CD4-positive, alpha-beta T cell treated with Interleukin-4 for 4 hours (primary cell): ENCODE data around the gene SEC24D.

Experiments used
- DNase-seq: peaks from one replicate; pipeline ENCODE4 v3.0.0-alpha.2; 2020

The SEC24D gene

DNA sequence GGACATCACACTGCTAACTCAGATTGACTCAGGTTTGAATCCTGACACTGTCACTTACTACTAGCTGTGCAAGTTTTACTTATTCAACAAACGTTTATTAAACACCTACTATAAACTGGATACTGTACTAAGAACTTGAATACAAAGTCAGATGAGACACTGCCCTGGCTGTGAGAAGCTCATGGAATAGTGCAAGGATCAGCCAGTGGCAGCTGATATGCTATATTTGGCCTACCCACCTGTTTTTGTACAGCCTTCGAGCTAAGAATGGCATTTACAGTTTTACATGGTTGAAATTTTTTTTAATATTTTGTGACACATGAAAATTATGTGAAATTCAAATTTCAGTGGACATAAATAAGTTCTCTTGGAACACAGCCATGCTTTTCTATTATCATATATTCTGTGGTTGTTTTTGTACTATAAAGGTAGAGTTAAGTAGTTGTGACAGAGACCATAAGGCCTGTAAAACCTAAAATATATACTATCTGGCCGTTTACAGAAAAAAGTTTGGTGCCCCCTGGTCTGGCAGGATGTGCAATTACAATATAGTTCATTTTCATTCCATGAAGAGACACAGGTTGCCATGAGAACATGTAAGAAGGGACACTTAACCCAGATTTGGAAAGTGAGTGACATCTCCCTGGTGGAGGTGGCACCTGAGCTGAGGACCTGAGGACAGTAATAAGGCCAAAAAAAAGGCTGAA, 3.4 kb upstream of the SEC24D start:
- DNase-seq: no peak

DNA sequence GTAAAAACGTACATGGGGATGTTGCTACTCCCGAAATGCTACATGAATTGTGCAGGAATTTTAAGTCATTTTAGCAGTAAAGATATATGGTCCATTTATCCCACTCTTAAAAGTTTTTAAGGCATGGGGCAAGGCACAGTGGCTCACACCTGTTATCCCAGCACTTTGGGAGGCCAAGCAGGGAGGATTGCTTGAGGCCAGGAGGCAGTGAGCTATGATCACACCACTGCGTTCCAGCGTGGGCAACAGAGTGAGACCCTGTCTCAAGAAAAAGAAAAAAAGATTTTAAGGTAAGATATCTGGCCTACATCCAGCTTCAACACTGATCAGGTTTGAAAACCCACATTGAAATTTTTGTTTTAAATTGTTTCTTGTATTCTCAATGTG, 1.2 kb upstream of the SEC24D start:
- no peak for DNase-seq

DNA sequence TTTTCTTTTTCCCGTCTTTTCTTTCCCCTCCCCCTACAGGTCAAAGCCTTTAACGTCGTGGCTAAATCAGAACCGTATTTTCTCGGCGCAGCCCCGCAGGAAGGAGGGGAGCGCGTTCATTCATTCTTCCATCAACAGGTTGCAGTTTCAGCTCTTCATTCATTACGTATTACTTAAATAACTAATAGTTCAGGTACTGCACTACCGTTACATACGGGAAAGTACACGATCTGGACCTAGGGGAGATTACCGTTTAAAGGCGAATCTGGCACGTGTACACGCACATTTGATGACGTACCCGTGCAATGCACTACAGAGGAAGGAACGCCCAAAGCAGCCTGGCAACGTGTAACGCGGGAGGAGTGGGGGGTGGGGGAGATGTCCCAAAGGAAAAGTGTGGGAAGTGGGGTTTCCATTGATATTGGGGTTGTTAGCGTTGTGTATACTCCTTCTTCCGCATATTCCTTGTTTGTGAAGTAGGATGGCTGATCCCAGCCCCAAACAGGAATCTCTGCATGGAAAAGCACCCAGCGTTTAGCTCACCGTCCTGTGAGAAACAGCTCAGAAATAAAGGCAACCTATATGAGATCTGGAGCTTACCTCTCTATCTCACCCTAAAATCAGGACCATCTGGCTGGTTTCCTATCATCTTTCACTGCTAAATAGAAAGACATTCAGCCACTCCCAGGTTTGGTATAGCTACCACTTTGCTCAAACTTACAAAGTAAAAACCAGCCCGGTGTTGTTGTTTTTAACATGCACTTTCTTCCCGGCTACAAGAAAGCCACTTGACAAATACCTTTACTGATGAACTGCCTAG, 585 bp upstream of the SEC24D start:
- DNase-seq: peak; percentile 58

DNA sequence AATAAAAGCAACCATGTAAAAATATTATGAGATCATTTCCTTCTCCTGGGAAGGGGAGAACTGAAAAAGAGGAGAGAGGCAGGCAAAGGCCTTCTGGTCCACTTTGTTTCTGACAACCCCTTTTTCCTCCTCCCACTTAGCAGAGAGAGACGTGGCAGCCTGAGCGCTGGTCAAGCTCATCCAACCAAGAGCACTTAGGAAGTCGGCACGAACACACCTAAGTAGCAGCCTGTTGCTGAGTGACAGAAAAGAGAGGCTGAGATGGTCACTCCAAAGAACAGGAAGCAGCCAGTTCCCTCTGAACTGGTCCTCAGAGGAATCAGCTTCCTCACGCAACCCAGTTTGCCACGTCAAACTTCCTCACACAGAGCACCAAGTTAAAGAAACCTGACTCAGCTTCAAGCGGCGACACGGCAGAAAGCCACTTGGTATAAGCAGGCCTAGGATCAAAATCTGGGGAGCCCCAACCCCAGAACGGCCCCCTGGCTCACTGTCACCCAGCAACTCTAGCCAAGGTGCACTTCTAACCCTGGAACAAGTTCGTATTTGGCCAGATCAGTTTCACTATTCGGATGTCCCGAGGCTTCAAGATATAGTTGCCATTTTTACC, 861 bp downstream of the SEC24D start:
- DNase-seq: peak; percentile 56

DNA sequence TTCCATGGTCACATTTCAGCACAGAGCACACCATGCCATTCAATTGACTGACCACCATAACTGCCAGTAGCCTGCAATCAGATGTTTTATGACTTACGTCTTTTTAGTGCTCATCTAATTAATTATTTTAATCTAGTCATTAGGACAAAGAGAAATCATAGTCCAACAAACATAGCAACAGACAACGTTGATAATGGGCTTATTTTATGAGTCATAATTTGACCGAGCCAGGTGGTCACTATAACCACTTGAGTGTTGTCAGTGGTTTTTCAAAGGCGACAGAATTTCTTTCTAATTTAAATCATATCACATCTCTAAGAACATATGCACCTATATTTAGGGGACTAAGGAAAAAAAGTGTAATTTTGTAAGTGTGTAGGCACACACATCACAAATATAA, 1.9 kb downstream of the SEC24D start:
- no peak for DNase-seq

DNA sequence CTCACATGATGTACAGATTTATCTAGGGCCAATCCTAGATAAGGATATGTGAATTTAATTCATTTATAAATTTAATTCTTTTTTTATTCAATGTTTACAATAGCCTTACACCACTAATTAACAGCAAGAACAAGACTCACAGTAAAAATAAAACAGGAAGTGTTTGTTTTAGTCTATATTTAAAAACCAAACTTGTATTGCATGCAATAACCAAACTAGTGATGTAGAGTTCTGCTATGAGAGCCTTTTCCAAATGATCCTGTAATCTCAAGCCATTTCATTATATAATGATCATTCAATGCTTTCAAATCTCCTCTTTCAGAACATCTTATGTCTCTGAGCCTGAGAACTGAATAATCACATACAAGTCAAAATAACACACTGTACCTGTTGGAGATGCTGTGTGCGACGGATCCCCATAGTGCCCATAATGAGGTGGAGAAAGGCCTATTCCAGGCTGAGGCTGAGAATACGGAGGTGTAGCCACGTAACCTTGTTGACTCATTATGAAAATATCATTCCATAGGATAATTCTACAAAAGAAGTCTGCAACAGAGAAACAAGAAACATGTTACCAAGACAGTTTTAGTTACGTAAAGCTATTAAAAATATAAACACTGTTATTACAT, 2.6 kb downstream of the SEC24D start:
- no peak for DNase-seq

DNA sequence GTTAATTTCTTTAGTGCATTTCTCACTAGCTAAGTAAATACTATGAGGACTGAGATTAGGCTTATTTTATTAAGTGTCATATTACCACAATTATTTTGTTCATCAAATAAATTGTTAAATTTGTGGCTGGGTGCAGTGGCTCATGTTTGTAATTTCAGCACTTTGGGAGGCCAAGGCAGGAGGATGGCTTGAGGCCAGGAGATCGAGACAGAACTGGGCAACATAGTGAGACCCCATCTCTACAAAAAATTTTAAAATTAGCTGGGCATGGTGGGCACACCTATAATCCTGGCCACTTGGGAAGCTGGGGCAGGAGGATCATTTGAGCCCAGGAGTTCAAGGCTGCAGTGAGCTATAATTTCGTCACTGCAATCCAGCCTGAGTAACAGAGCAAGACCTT, 6.8 kb downstream of the SEC24D start:
- DNase-seq: no peak

DNA sequence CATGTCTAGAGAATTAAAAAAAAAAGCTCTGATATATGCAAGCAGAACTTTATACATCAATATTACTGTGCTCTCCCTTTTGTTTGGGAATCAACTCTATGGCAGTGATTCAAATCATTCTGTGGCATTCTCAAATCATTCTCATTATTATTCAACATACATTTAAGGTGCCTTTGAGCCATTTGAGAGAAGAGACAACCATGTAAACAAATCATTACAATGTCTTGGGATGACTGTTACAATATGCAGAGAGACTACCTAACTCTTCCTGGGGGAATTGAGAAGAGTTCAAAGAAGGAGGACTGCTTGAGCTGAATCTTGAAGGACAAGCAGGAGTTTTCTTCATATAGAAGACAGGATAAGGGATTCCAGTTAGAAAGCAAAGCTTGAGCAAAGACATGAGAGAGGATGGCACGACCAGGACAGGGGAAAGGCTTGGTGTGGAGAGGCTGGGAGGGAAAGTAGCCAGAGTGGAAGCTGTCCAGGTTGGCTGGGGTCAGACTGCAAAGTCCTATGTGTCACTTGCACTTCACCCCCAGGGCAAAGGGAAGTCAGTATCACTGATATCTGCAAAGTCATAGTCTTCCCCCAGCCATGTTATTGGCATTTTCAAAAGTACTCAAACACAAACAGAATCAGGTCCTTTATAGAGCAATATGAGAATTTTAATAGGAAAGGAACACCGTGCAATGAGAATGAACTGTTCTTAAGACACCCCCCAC, 9.0 kb downstream of the SEC24D start:
- no peak for DNase-seq

DNA sequence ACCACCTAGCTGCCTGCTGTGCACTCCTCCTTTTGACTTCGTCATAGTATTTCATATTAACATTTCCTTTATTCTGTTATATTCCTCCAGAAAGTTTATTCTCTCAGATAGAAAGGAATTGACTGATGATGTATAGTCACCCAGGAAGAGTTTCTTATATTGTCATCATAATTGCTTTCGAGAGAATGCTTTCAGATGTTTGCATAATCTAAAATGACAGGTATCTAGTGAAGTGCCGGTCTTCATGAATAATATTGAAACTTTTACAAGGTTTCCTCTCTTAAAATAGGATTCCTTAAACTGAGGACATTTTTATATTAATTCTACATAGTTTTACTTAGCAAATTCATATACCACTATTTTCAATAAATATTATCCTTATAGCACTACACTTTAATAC, 10.1 kb downstream of the SEC24D start:
- DNase-seq: no peak

DNA sequence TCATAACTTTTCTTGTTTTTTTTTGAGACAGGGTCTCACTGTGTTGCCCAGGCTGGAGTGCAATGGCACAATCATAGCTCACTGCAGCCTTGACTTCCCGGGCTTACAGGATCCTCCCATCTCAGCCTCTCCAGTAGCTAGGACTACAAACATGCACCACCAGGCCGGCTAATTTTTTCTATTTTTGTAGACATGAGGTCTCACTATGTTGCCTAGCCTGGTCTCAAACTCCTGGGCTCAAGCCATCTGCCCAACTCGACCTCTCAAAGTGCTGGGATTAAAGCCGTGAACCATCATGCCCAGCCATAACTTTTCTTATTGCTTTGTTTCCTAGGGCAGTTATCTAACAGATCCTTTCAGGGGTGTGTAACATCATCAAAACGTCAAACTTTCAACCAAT, 11.8 kb downstream of the SEC24D start:
- no peak for DNase-seq

DNA sequence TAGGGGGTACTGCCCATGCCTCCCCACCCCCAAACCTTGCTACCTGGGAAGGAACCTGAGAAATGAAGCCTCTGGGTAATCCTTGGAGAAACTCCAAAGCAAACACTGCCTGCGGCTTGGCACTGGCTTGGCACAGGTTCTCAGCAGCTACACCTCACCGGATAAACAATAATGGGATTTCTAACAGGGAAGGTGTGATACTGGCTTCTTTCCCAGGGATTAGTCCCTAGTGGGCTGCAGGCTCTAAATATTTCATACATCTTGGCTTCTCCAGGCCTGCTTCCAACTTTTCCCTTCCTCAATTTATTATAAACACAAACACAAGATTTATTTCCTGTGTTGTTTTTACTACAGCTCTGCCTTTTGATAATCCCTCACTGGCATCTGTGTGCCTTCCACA, 12.5 kb downstream of the SEC24D start:
- no peak for DNase-seq

DNA sequence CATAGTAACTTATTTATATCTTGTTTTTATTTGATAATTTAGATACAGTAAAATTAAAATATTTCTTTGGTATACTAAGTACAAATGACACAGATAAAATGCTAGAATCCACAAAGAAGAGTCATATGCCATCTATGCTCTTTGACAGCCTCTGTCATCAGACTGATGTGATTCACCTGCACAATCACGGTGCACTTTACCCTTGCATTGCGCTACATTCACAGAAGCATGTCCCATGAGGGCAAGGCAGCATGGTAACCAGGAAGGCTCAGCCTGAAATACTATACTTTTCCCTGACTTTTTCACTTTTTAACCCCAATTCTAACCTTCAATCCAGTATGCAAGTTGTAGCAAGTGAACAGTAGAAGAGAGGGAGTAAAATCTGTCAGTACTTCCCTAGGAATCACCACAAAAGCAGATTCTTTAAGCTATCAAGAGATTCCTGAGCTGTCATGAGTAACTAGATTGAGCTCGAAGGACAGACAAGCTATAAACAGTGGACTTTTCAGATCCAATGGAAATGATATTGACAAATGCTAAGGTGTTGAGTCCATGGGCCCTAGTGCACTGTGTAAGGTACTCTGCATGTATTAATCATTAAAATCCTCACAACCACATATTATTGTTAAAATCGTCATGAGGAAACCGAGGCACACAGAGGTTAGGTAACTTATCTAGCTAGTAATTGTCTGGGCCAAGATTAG, 14.2 kb downstream of the SEC24D start:
- DNase-seq: no peak

DNA sequence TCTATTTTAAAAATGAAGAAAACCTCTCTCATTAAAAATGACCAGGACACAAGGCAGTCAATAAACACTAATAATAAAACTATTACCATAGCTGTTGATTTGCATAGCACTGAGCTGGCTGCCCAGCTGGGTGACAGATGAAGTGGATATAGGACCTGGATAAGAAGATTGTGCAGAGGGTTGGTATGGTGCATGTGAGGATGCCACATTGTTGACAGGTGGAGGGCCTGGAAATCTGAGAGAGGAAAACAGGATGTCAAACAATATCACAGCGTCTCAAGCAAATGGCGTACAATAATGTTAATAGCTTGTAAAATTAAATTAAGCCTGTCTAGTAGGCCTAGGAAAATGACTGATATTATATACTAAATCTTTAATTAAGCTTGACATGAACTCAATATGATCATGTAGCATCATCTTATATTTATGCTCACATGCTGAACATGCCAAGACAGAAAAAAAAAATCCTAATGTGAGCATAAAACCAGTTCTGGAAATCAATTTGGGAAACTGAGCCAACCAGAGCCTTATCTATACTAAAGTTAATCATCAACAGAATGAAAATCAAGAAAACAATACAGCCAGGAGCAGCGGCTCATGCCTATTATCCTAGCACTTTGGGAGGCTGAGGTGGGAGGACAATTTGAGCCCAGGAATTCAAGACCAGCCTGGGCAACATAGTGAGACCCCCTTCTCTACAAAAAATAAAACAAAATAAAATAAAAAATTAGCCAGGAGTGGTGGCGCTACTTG, 18.6 kb downstream of the SEC24D start:
- DNase-seq: no peak

DNA sequence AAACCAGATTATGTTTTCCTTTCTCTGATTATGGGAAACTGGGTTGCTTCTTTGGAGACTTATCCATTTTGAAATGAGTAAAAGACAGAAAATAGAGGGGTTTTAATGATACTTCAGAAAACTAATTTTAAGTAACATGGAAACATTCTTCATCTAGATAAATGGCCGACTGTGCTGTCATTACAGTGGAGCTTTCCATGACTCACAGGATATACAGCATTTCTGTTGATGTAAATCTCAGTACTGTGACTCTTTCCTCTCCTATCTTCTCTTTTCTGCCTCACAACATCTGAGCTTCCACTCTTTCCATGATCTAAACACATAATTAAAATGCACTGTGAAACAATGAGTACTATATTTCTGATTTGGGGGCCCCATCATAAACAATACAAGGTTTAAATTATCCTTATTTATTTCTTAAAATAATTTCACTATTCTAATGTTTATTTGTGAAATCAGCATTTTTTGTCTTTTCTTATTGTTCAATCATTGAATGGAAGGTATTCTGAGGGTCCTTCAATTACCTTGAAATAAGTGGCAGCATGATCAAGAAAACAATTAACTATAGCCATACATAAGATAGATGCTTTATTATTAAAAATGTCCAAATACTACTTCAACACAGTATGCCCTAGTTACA, 19.3 kb downstream of the SEC24D start:
- no peak for DNase-seq

DNA sequence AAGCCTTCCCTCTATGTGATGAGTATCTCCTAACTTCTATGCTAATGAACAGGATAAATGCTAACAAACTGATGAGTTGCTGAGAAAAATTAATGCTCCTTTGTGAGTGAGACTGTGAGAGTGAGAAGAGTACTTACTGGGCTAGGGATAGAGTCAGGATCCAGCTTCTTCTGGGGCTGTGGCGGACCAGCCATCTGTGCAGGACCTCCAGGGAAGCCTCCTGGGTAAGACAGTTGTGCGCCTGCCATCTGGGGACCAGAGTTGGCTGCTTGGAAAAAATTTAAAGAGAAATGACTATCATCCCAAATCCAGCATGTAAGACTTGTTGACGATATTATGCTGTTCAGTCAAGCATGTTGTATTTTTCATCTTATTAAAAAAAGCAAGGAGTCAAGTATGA, 21.0 kb downstream of the SEC24D start:
- no peak for DNase-seq

DNA sequence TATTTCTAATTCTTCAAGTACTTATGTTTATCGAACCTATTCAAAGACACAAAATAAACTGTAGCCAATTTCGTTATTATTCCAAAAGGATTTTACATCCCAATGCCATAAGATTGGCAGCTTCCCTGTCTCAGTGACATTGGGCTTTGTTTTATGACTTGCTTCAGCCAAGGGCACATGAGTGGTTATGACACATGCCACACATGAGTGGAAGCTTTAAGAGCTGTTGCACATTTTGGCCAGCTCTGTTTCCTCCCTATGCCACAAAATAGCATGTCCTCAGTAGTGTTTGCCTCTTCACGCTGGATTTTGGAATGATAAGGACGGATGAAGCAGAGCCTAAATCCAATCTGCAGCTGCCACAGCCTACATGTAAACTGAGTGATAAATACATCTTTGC, 21.9 kb downstream of the SEC24D start:
- DNase-seq: no peak

DNA sequence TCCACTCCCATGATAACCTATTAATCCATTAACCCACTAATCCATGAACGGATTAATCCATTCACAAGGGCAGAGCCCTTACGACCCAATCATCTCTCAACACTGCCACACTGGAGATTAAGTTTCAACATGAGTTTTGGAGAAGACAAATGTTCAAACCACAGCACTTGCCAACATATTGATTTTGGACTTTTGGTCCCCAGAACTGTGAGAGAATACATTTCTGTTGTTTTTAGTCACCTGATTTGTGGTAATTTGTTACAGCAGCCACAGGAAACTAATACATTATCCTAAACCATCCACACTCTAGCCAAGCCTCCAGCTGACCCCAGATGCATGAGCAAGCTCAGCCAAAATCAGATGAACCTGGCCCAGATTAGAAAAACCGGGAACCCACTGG, 22.4 kb downstream of the SEC24D start:
- no peak for DNase-seq

DNA sequence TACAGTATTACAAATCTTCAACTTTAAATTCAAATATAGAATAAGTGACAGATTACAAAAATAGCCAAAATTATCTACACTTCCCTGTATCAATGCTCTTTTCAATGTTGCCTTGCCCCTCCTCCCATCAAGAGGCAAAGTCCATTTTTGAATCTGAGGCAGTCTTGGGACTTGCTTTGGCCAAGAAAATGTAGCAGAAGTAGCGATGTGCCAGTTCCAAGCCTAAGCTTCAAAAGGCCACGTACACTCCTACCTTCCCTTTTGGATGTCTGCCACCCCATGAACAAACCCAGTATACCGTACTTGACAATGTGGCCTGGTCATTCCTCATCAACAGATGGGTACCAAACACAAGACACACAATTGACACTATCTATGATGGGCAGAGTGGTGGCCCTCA, 24.1 kb downstream of the SEC24D start:
- no peak for DNase-seq

DNA sequence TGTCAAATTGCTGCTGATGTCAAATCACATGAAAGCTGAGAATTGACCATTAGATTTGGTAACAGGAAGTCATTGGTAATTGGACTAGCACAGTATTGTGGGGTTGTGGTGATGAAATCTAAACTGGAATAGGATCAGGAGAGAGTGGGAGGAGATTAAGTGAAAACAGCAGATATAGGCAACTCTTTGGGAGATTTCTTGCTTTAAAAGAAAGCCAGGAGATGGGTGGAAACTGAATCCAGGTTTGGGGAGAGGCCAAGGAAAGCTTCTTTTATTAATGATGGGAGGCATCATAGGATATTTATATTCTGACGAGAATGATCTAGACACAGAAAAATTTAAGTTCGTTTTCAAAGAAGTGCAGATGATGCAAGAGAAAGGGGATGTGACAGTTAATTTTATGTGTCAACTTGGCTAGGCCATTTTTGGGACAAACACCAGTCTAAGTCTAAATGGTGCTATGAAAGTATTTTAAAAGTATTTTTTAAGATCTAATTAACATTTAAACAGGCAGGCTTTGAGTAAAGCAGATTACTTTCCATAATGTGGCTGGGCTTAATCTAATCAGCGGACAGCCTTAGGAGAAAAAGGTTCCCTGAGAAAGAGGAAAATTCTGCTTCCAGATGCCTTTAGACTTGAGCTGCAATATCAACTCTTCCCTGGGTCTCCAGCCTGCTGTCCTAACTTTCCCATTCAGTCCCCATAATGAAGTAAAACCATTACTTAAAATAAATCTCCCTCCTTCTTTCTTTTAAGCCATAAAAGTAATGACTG, 24.7 kb downstream of the SEC24D start:
- no peak for DNase-seq

DNA sequence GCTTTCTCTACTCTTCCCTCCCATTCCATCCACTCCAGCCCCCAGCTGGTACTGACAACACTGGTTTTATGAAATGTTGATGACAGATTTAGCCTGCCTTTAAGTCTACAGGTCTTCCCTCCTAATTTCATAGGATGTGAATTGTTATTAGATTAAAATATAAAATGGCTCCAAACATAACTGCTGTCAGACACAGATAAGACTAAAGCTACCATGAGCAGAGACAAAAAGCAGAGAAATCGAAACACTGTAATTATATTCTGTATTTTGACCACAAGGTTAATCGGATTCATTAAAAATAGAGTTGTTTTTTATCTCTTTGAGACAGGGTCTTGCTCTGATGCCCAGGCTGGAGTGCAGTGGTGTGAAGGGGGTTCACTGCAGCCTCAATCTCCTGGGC, 28.3 kb downstream of the SEC24D start:
- DNase-seq: no peak
